Activated CD4-positive, alpha-beta T cell treated with anti-CD3 and anti-CD28 coated beads for 36 hours (primary cell): ENCODE results near the gene MYPOP. TPM values are rescaled to one million over a fixed set of nuclear protein-coding genes. Genes with fewer than 3 reads are reported as not detected.

Experiments used
- ATAC-seq: fragments of 200-7000 bp; cut with Tn5 transposase; one replicate; pipeline ENCODE4 v1.10.0; 2021; ENCODE audit warnings: mild to moderate bottlenecking, moderate library complexity
- CTCF ChIA-PET: fragments of 350-600 bp; sonication (Branson Sonifier 250); formaldehyde crosslinking; loops from one replicate; lab custom pipeline; 2021; ENCODE audit warnings: antibody characterized with exemption; lab: Charles Lee
- POLR2A ChIA-PET: fragments of 350-600 bp; sonication (Branson Sonifier 250); formaldehyde crosslinking; loops from one replicate; lab custom pipeline; 2021; ENCODE audit warnings: antibody characterized with exemption, inconsistent platforms; lab: Charles Lee
- DNase-seq: peaks from one replicate; pipeline ENCODE4 v3.0.0-alpha.2; 2020
- H3K27ac Mint-ChIP-seq: one replicate; pipeline ENCODE4 v1.8.0; 2021; ENCODE audit warnings: mixed read lengths
- H3K27me3 Mint-ChIP-seq: one replicate; pipeline ENCODE4 v1.8.0; 2021; ENCODE audit warnings: mixed read lengths
- H3K36me3 Mint-ChIP-seq: one replicate; pipeline ENCODE4 v1.8.0; 2021; ENCODE audit warnings: low read depth, mixed read lengths
- H3K4me1 Mint-ChIP-seq: one replicate; pipeline ENCODE4 v1.8.0; 2021; ENCODE audit warnings: mixed read lengths
- H3K4me3 Mint-ChIP-seq: one replicate; pipeline ENCODE4 v1.8.0; 2021; ENCODE audit warnings: mild to moderate bottlenecking, moderate library complexity, mixed read lengths
- H3K9me3 Mint-ChIP-seq: one replicate; pipeline ENCODE4 v1.8.0; 2021; ENCODE audit warnings: low read depth, mixed read lengths
- intact Hi-C, 2 experiments: fragments of 100-400 bp; cut with DNase I in 1 of 2; cut with micrococcal nuclease in 1 of 2; formaldehyde crosslinking; loops; one replicate each; pipeline versions ENCODE4 v1.14.2 to v1.15.1; 2022 to 2024; cut with DNase I, micrococcal nuclease
- total RNA-seq, 2 experiments: library from RNA; stranded (reverse); gene quantifications; one replicate each; pipeline ENCODE4 v1.2.3, GENCODE V29; 2021

MYPOP gene
- total RNA-seq, 2 experiments from 2014 or later, result 5.0 to 5.6 TPM

- Mint-ChIP-seq H3K36me3 (peaks cover 15% of the 10 kb centered on the region), H3K27ac (peak within 1 kb of the TSS; percentile 95), H3K4me1 (peaks cover 31% of the 10 kb centered on the region), H3K4me3 (peak within 1 kb of the TSS; percentile 87), H3K27me3 (peaks cover 17% of the 10 kb centered on the region), H3K9me3 (no peaks in the 10 kb centered on the region)
- DNase-seq, result peak; percentile 100
- CTCF ChIA-PET, result interaction anchor here (0.6 to 6.6 kb wide), 10 partner anchors 22 to 572 kb away, joined by 3 to 84 read pairs (median 6); partner anchors contain the start of genes CCDC61, IRF2BP1, MYPOP and SIX5
- peak; percentile 96 for ATAC-seq
- POLR2A ChIA-PET, result interaction anchor here (0.6 to 2.3 kb wide), 7 partner anchors 9 to 132 kb away, joined by 3 to 23 read pairs (median 4); partner anchors contain the start of genes CCDC61 and IRF2BP1
- intact Hi-C loops, result loop anchor here (1.0 to 5.0 kb wide), 21 partner anchors 24 to 988 kb away; partner anchors contain the start of genes CCDC61 (in 2 of the 2), DMWD (in 2 of the 2), IRF2BP1 (in 2 of the 2) and MYPOP (in 2 of the 2)
These were observed 39.7 kb downstream of the MYPOP start, which contains the start of gene SYMPK for GRCh38 chr19:45862564-45863334. TSS of gene SYMPK (minus strand) at chr19:45863147. CDS start at chr19:45854495, 8,652 bp downstream.

GRCh38 chr19:45862271-45862563 is 40.2 kb downstream of the MYPOP start:
- Mint-ChIP-seq H3K36me3 (peaks cover 15% of the 10 kb centered on the region), H3K4me3 (peak overlapping the region; percentile 87), H3K9me3 (no peaks in the 10 kb centered on the region), H3K27me3 (peaks cover 17% of the 10 kb centered on the region), H3K4me1 (peaks cover 31% of the 10 kb centered on the region), H3K27ac (peak overlapping the region; percentile 95)
- intact Hi-C loops, result loop anchor here (1.0 to 5.0 kb wide), 9 partner anchors 45 to 989 kb away; partner anchors contain the start of genes AP2S1 (in 1 of the 2), BLOC1S3 (in 1 of the 2), CALM3 (in 1 of the 2) and DMWD (in 1 of the 2)
- ATAC-seq, result no peak
- ChIA-PET CTCF (interaction anchor here (1.5 to 6.6 kb wide), 3 partner anchors 22 to 63 kb away, joined by 9 to 84 read pairs (median 11); partner anchors contain the start of gene IRF2BP1), POLR2A (interaction anchor here (2.3 kb wide), 1 partner anchor 23 kb away, joined by 23 read pairs; the partner anchor contains the start of gene IRF2BP1)
- DNase-seq, result no peak

- ATAC-seq (no peak), DNase-seq (no peak)
- intact Hi-C loops, result loop anchor here (5.0 kb wide), 3 partner anchors 68 to 487 kb away; partner anchors contain the start of genes DMWD (in 1 of the 2) and PPP5C (in 1 of the 2)
- peaks cover 31% of the 10 kb centered on the region for H3K4me1 Mint-ChIP-seq
- ChIA-PET POLR2A (interaction anchor here (0.6 to 1.1 kb wide), 3 partner anchors 25 to 464 kb away, joined by 3 read pairs; partner anchors contain the start of gene IRF2BP1), CTCF (interaction anchor here (0.6 to 6.6 kb wide), 3 partner anchors 24 to 124 kb away, joined by 3 to 84 read pairs (median 5); partner anchors contain the start of gene IRF2BP1)
- H3K9me3 Mint-ChIP-seq, result no peaks in the 10 kb centered on the region
- peaks cover 15% of the 10 kb centered on the region for H3K36me3 Mint-ChIP-seq
- peak overlapping the region; percentile 72 for H3K27ac Mint-ChIP-seq
- H3K27me3 Mint-ChIP-seq, result peaks cover 14% of the 10 kb centered on the region
- peak overlapping the region; percentile 87 for H3K4me3 Mint-ChIP-seq
These were observed 41.8 kb downstream of the MYPOP start for GRCh38 chr19:45860359-45861259.

GRCh38 chr19:45854167-45854778 is 48.1 kb downstream of the MYPOP start:
- H3K27me3 Mint-ChIP-seq, result no peaks in the 10 kb centered on the region
- no peaks in the 10 kb centered on the region for H3K9me3 Mint-ChIP-seq
- no peak overlapping the region for H3K27ac Mint-ChIP-seq
- DNase-seq, result no peak
- CTCF ChIA-PET, result no interaction called here
- intact Hi-C loops, result no loop called here
- ATAC-seq, result no peak
- peaks cover 35% of the 10 kb centered on the region for H3K36me3 Mint-ChIP-seq
- H3K4me3 Mint-ChIP-seq, result no peak overlapping the region
- peaks cover 6% of the 10 kb centered on the region for H3K4me1 Mint-ChIP-seq
- POLR2A ChIA-PET, result interaction anchor here (0.6 kb wide), 1 partner anchor 120 kb away, joined by 3 read pairs; no protein-coding TSS in a partner anchor

DNA sequence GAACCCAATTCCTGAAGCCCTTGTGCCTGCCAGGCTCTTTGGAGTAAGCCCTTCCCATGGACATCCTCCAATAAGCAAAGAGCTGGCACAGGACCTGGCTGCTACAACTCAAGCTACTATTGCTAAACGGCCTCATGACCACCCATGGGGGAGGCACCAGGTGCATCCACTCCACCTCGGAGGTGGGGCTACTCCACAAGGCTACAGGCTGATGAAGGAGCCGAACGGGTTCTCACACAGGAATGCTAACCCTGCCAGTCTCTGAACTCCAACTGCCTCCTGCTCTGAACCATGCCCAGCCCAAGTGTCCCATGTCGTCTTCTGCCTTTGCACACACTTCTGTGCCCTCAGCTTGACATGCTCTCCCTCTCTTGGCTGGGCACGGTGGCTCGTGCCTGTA is 49.4 kb downstream of the MYPOP start:
- Mint-ChIP-seq H3K4me3 (no peak overlapping the region), H3K4me1 (peaks cover 1% of the 10 kb centered on the region), H3K27me3 (no peaks in the 10 kb centered on the region), H3K9me3 (no peaks in the 10 kb centered on the region), H3K27ac (no peak overlapping the region), H3K36me3 (peaks cover 31% of the 10 kb centered on the region)
- ChIA-PET POLR2A (interaction anchor here (1.2 kb wide), 1 partner anchor 10 kb away, joined by 4 read pairs; the partner anchor contains the start of gene SYMPK), CTCF (no interaction called here)
- intact Hi-C loops, result no loop called here
- DNase-seq (no peak), ATAC-seq (no peak)

DNA sequence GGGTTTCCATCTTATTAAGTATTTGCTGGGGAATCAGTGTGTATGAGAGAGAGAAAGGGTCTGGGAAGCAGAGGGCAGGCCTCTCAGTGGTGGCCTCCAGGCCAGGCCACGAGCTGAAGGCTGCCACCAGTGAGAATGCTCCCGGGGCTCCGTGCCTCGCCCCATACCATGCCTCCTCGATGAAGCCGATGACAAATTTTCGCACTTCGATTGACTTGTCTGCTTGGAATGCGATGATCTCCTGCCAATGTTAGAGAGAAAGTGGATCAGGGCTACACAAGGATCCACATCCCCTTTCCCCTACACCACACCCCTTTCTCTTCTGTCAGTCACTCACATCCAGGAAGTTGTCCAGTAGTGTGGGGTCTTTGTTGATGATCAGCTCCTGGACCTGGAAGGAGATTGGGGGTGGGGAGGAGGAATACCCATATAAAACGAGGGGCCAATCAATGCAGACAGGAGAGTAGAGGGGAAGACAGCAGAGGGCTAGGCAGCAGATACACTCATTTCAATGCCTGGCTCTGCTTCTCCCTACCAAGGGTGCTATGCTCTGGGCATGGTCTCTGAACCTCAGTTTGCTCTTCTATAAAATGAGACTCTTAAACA is 50.2 kb downstream of the MYPOP start:
- CTCF ChIA-PET, result interaction anchor here (1.5 kb wide), 1 partner anchor 53 kb away, joined by 4 read pairs; no protein-coding TSS in a partner anchor
- Mint-ChIP-seq H3K27me3 (no peaks in the 10 kb centered on the region), H3K36me3 (peaks cover 38% of the 10 kb centered on the region), H3K4me3 (no peak overlapping the region), H3K27ac (peak overlapping the region; percentile 7), H3K9me3 (no peaks in the 10 kb centered on the region), H3K4me1 (no peaks in the 10 kb centered on the region)
- ATAC-seq (no peak), DNase-seq (no peak)
- intact Hi-C loops, result no loop called here
- POLR2A ChIA-PET, result no interaction called here

- Mint-ChIP-seq H3K27ac (no peak overlapping the region), H3K27me3 (no peaks in the 10 kb centered on the region), H3K36me3 (peaks cover 51% of the 10 kb centered on the region), H3K4me3 (no peak overlapping the region), H3K4me1 (no peaks in the 10 kb centered on the region), H3K9me3 (no peaks in the 10 kb centered on the region)
- no peak for DNase-seq
- intact Hi-C loops, result no loop called here
- ChIA-PET POLR2A (no interaction called here), CTCF (interaction anchor here (0.6 to 1.2 kb wide), 3 partner anchors 48 to 161 kb away, joined by 3 to 5 read pairs (median 4); no protein-coding TSS in a partner anchor)
- peak; percentile 58 for ATAC-seq
These were observed 53.5 kb downstream of the MYPOP start for GRCh38 chr19:45848922-45849321.

DNA sequence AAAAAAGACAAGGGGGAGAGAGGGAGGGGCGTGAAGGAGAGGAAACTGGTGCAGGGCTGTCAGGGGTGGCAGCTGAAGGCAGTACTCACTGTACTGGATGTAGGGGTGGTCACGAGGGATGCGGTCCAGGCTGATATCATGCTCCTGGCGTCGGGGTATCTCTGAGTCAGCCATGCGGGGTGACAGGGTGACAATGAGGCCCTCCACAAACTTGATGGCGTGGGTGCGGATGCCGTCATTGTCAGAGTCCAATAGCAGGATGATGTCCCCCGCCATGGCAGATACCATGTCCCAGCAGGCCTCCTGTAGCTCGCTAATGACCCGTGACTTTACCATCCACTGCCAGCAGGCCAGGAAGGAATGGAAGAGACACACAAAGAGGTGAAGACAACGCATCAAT is 54.8 kb downstream of the MYPOP start:
- H3K9me3 Mint-ChIP-seq, result no peaks in the 10 kb centered on the region
- no peak overlapping the region for H3K4me3 Mint-ChIP-seq
- ChIA-PET CTCF (interaction anchor here (1.4 kb wide), 1 partner anchor 49 kb away, joined by 3 read pairs; no protein-coding TSS in a partner anchor), POLR2A (no interaction called here)
- no peak for ATAC-seq
- no peak for DNase-seq
- no peaks in the 10 kb centered on the region for H3K4me1 Mint-ChIP-seq
- H3K27me3 Mint-ChIP-seq, result no peaks in the 10 kb centered on the region
- intact Hi-C loops, result no loop called here
- peaks cover 59% of the 10 kb centered on the region for H3K36me3 Mint-ChIP-seq
- H3K27ac Mint-ChIP-seq, result no peak overlapping the region

GRCh38 chr19:45842198-45842597 is 60.2 kb downstream of the MYPOP start:
- intact Hi-C loops, result no loop called here
- H3K36me3 Mint-ChIP-seq, result peaks cover 69% of the 10 kb centered on the region
- H3K9me3 Mint-ChIP-seq, result no peaks in the 10 kb centered on the region
- H3K27me3 Mint-ChIP-seq, result no peaks in the 10 kb centered on the region
- H3K4me1 Mint-ChIP-seq, result no peaks in the 10 kb centered on the region
- ATAC-seq, result no peak
- H3K27ac Mint-ChIP-seq, result no peak overlapping the region
- H3K4me3 Mint-ChIP-seq, result no peak overlapping the region
- POLR2A ChIA-PET, result no interaction called here
- DNase-seq, result no peak
- CTCF ChIA-PET, result no interaction called here
